ENCODE measurements around the gene SULT1A2.
"Not testable (repeated sequence)": the region's sequence is repeated elsewhere in the genome, so short reads cannot be mapped to it uniquely, and the experiment has no call there.

The SULT1A2 gene

GRCh38 chr16:28596840-28597691, at the start of gene SULT1A2:
SULT1A2 (minus strand) TSS chr16:28597050; CDS start chr16:28595930, 1,120 bp downstream.
- DNase-seq (ENCODE audit: insufficient read length, low spot score) (no peak), FAIRE-seq (no peak)
- no peak for TF ChIP-seq CTCF (IDR thresholded peaks at IDR 0.05; ENCODE audit: insufficient read depth, missing control alignments)

GRCh38 chr16:28639959-28640358, 43.1 kb upstream of the SULT1A2 start:
- not testable (repeated sequence) for FAIRE-seq; DNase-seq (ENCODE audit: insufficient read length, low spot score)

GRCh38 chr16:28638359-28638758, 41.5 kb upstream of the SULT1A2 start:
- not testable (repeated sequence) for FAIRE-seq; DNase-seq (ENCODE audit: insufficient read length, low spot score)

- not testable (repeated sequence) for FAIRE-seq
These were observed 40.9 kb upstream of the SULT1A2 start, which contains the start of gene NPIPB8 for GRCh38 chr16:28637765-28638164. NPIPB8 (plus strand) TSS chr16:28638065; CDS start chr16:28638361, 296 bp downstream.

GRCh38 chr16:28636093-28636823, 39.4 kb upstream of the SULT1A2 start:
- not testable (repeated sequence) for FAIRE-seq; DNase-seq (ENCODE audit: insufficient read length, low spot score)

More at GRCh38 chr16:28637765-28638164, 40.9 kb upstream of the SULT1A2 start, which contains the start of gene NPIPB8:
- not testable (repeated sequence) for DNase-seq (ENCODE audit: insufficient read length, low spot score)

- not testable (repeated sequence) for DNase-seq (ENCODE audit: insufficient read length, low spot score); FAIRE-seq
These were observed 34.1 kb upstream of the SULT1A2 start for GRCh38 chr16:28630905-28631304.

GRCh38 chr16:28623172-28623711, 26.4 kb upstream of the SULT1A2 start:
- FAIRE-seq (no peak), DNase-seq (ENCODE audit: insufficient read length, low spot score) (no peak)
- TF ChIP-seq CTCF (IDR thresholded peaks at IDR 0.05; ENCODE audit: insufficient read depth, missing control alignments): no peak

GRCh38 chr16:28622532-28623171, 25.8 kb upstream of the SULT1A2 start:
- not testable (repeated sequence) for DNase-seq (ENCODE audit: insufficient read length, low spot score); FAIRE-seq

- no peak for FAIRE-seq
- DNase-seq (ENCODE audit: insufficient read length, low spot score): no peak
- no peak for TF ChIP-seq CTCF (IDR thresholded peaks at IDR 0.05; ENCODE audit: insufficient read depth, missing control alignments)
These were observed 24.8 kb upstream of the SULT1A2 start for GRCh38 chr16:28621481-28622155.

GRCh38 chr16:28620316-28620715, 23.5 kb upstream of the SULT1A2 start:
- FAIRE-seq; DNase-seq (ENCODE audit: insufficient read length, low spot score): not testable (repeated sequence)
